HepG2 (cell line): ENCODE results near the gene ATRAID. TPM values are rescaled to one million over a fixed set of nuclear protein-coding genes. Genes with fewer than 3 reads are reported as not detected.

Source experiments
- BHLHE40 ChIP-seq: IDR thresholded peaks from 2 replicates; pipeline ENCODE4 v1.6.1; 2011; ENCODE audit warnings: low read length, improper control_type of control experiment
- CC2D1A ChIP-seq: sonication (generic); formaldehyde crosslinking; IDR thresholded peaks from 2 replicates; pipeline ENCODE4 v1.8.1; 2023; ENCODE audit warnings: mild to moderate bottlenecking, missing genetic modification reagents
- DNMT3B ChIP-seq: conservative IDR thresholded peaks from 2 replicates; pipeline ENCODE4 v1.6.1; 2016; ENCODE audit warnings: missing biosample characterization, control low read depth
- EEA1 ChIP-seq: sonication (generic); formaldehyde crosslinking; IDR thresholded peaks from 2 replicates; pipeline ENCODE4 v1.5.1; 2020; ENCODE audit warnings: mild to moderate bottlenecking, missing genetic modification reagents, borderline replicate concordance
- ETV6 ChIP-seq: sonication (generic); formaldehyde crosslinking; conservative IDR thresholded peaks from 2 replicates; pipeline ENCODE4 v1.4.0; 2020; ENCODE audit warnings: missing genetic modification reagents
- FIP1L1 ChIP-seq: fragments of 200-400 bp; formaldehyde crosslinking; IDR thresholded peaks from 2 replicates; pipeline ENCODE4 v1.6.1; 2018; ENCODE audit warnings: low read depth, mild to moderate bottlenecking, low read length, moderate library complexity, borderline replicate concordance; ENCODE audit not compliant: insufficient read depth
- GATA4 ChIP-seq: sonication (generic); IDR thresholded peaks from 2 replicates; pipeline ENCODE4 v1.6.1; 2016; ENCODE audit warnings: antibody characterized with exemption, low read depth, borderline replicate concordance
- HDAC1 ChIP-seq: sonication (generic); formaldehyde crosslinking; IDR thresholded peaks from 2 replicates; pipeline ENCODE4 v1.5.1; 2020; ENCODE audit warnings: mild to moderate bottlenecking, missing genetic modification reagents
- KDM5A ChIP-seq: fragments of 200-600 bp; sonication (generic); IDR thresholded peaks from 2 replicates; pipeline ENCODE4 v1.7.0; 2018; ENCODE audit warnings: antibody characterized with exemption, mild to moderate bottlenecking, low read length, borderline replicate concordance
- KMT2A ChIP-seq: sonication (generic); formaldehyde crosslinking; IDR thresholded peaks from 2 replicates; pipeline ENCODE4 v1.4.0; 2020; ENCODE audit warnings: missing genetic modification reagents
- MATR3 ChIP-seq: sonication (generic); formaldehyde crosslinking; IDR thresholded peaks from 2 replicates; pipeline ENCODE4 v1.4.0; 2020; ENCODE audit warnings: missing genetic modification reagents
- MYC ChIP-seq: sonication (generic); formaldehyde crosslinking; IDR thresholded peaks from 2 replicates; pipeline ENCODE4 v1.9.0; 2021; ENCODE audit warnings: missing genetic modification reagents, borderline replicate concordance
- NFE2 ChIP-seq: sonication (generic); formaldehyde crosslinking; IDR thresholded peaks from 2 replicates; pipeline ENCODE4 v1.4.0; 2020; ENCODE audit warnings: missing genetic modification reagents
- NFRKB ChIP-seq: fragments of 450-650 bp; IDR thresholded peaks from 2 replicates; pipeline ENCODE4 v1.6.1; 2017
- PPARG ChIP-seq: conservative IDR thresholded peaks from 2 replicates; pipeline ENCODE4 v1.6.1; 2016; ENCODE audit warnings: missing biosample characterization, missing genetic modification reagents
- SOX6 ChIP-seq, 2 experiments: fragments of 450-650 bp in 1 of 2; sonication (generic) in 1 of 2; formaldehyde crosslinking in 1 of 2; IDR thresholded peaks; 2 replicates each; pipeline versions ENCODE4 v1.4.0 to v1.6.1; 2017 to 2020; ENCODE audit warnings: antibody characterized with exemption in 1 of 2, mild to moderate bottlenecking in 1 of 2, missing genetic modification reagents in 1 of 2
- TBX3 ChIP-seq: fragments of 450-650 bp; IDR thresholded peaks from 2 replicates; pipeline ENCODE4 v1.6.1; 2017; ENCODE audit warnings: antibody characterized with exemption, mild to moderate bottlenecking, inconsistent platforms, borderline replicate concordance
- TCF7 ChIP-seq: sonication (generic); IDR thresholded peaks from 2 replicates; pipeline ENCODE4 v1.6.1; 2016; ENCODE audit warnings: antibody characterized with exemption, low read depth
- ZNF572 ChIP-seq: sonication (generic); formaldehyde crosslinking; IDR thresholded peaks from 2 replicates; pipeline ENCODE4 v1.5.1; 2020; ENCODE audit warnings: mild to moderate bottlenecking, missing genetic modification reagents
- ZNF883 ChIP-seq: sonication (generic); formaldehyde crosslinking; IDR thresholded peaks from 2 replicates; pipeline ENCODE4 v1.5.1; 2020; ENCODE audit warnings: mild to moderate bottlenecking, missing genetic modification reagents; ENCODE audit errors: not compliant biosample characterization
- ZZZ3 ChIP-seq: sonication (generic); formaldehyde crosslinking; IDR thresholded peaks from 2 replicates; pipeline ENCODE4 v1.4.0; 2020; ENCODE audit warnings: missing genetic modification reagents, mild to moderate bottlenecking, borderline replicate concordance
- polyA plus RNA-seq, 8 experiments: library from polyadenylated mRNA; depleted of rRNA in 3 of 8; stranded (reverse) in 7 of 8; unstranded in 1 of 8; fragments of >200 nt; fragmentation: Illumina TruSeq in 4 of 8; extraction: Trizol in 4 of 8; gene quantifications; 2 replicates each; pipeline versions ENCODE4 v1.2.1 to v1.2.3, GENCODE V29; 2011 to 2016; ENCODE audit warnings: low read depth in 4 of 8, missing spikeins in 1 of 8, mixed read lengths in 1 of 8; ENCODE audit not compliant: insufficient read depth in 1 of 8
- total RNA-seq, 5 experiments: library from RNA; depleted of rRNA; stranded (reverse); fragments of >200 nt; fragmentation: Illumina TruSeq; extraction: Trizol; gene quantifications; 2 replicates each; pipeline ENCODE4 v1.2.3, GENCODE V29; 2016; ENCODE audit warnings: low read depth in 1 of 5
- TF ChIP-seq, protein P1 (sequence below): sonication (generic); formaldehyde crosslinking; IDR thresholded peaks from 2 replicates; pipeline ENCODE4 v1.4.0; 2020; ENCODE audit warnings: missing genetic modification reagents; ENCODE audit errors: not compliant biosample characterization
- TF ChIP-seq, protein P2 (sequence below): sonication (generic); formaldehyde crosslinking; IDR thresholded peaks from 2 replicates; pipeline ENCODE4 v1.4.0; 2020; ENCODE audit warnings: mild to moderate bottlenecking, missing genetic modification reagents

The ATRAID gene
- total and polyA plus RNA-seq, 2 of the 13 experiments (the other 11 are each of a cell fraction or from before 2014, with no cell fraction given), result 207 to 382 TPM

DNA sequence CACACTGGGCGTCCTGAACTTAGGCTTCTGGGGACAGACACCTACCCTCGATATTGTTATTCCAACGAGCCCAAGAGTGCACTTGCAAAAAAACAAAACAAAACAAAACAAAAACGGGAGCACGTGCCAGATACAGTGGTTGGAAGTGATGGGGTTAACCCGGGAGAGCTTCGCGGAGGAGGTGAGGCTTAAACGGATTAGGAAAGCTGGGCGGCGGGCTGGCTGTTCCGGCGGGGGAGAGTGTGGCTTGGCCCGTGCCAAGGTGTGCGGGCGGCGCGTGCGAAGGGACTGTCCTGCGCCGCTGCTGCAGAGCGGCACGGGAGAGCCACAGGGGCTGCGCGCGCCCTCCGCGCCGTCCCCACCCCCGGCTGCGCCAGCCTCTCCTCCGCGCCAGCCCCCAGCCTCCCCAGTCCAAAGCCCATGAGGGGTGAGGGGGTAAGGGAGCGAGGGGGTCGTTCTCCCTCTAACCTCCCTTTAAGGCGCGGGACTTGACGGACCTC, 52.5 kb downstream of the ATRAID start (continued):
- 0 out of 2 replicates have a peak, but pooled peaks have one; percentile 13 for TF ChIP-seq ETV6
- peak; percentile 81 for TF ChIP-seq BHLHE40
- no peak for TF ChIP-seq CC2D1A (CRISPR knock-in tag)
- TF ChIP-seq MATR3, result no peak
- no peak for TF ChIP-seq TCF7
- TF ChIP-seq HDAC1 (CRISPR knock-in tag), result no peak
- no peak for TF ChIP-seq KDM5A
- TF ChIP-seq NFE2 (CRISPR knock-in tag), result no peak
- TF ChIP-seq, protein P1, sequence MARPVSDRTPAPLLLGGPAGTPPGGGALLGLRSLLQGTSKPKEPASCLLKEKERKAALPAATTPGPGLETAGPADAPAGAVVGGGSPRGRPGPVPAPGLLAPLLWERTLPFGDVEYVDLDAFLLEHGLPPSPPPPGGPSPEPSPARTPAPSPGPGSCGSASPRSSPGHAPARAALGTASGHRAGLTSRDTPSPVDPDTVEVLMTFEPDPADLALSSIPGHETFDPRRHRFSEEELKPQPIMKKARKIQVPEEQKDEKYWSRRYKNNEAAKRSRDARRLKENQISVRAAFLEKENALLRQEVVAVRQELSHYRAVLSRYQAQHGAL (CRISPR knock-in tag), result no peak
- TF ChIP-seq ZNF883, result peak; percentile 36
- TF ChIP-seq FIP1L1, result no peak
- no peak for TF ChIP-seq DNMT3B (CRISPR knock-in tag)
- TF ChIP-seq EEA1, result peak; percentile 66; the same call in 1 of the 2 replicates
- TF ChIP-seq KMT2A (CRISPR knock-in tag), result no peak
- no peak for TF ChIP-seq NFRKB
- TF ChIP-seq TBX3, result 0 out of 2 replicates have a peak, but pooled peaks have one; percentile 17
- TF ChIP-seq PPARG (CRISPR knock-in tag), result no peak
- TF ChIP-seq SOX6 (IDR thresholded peaks at IDR 0.05), result no peak
- no peak; the same call in 1 of the 2 replicates for TF ChIP-seq SOX6 (CRISPR knock-in tag; IDR thresholded peaks at IDR 0.05)
- no peak for TF ChIP-seq ZZZ3 (CRISPR knock-in tag)
- 0 out of 2 replicates have a peak, but pooled peaks have one; percentile 39 for TF ChIP-seq MYC (CRISPR knock-in tag)
- no peak for TF ChIP-seq ZNF572 (CRISPR knock-in tag)
- TF ChIP-seq, protein P2, sequence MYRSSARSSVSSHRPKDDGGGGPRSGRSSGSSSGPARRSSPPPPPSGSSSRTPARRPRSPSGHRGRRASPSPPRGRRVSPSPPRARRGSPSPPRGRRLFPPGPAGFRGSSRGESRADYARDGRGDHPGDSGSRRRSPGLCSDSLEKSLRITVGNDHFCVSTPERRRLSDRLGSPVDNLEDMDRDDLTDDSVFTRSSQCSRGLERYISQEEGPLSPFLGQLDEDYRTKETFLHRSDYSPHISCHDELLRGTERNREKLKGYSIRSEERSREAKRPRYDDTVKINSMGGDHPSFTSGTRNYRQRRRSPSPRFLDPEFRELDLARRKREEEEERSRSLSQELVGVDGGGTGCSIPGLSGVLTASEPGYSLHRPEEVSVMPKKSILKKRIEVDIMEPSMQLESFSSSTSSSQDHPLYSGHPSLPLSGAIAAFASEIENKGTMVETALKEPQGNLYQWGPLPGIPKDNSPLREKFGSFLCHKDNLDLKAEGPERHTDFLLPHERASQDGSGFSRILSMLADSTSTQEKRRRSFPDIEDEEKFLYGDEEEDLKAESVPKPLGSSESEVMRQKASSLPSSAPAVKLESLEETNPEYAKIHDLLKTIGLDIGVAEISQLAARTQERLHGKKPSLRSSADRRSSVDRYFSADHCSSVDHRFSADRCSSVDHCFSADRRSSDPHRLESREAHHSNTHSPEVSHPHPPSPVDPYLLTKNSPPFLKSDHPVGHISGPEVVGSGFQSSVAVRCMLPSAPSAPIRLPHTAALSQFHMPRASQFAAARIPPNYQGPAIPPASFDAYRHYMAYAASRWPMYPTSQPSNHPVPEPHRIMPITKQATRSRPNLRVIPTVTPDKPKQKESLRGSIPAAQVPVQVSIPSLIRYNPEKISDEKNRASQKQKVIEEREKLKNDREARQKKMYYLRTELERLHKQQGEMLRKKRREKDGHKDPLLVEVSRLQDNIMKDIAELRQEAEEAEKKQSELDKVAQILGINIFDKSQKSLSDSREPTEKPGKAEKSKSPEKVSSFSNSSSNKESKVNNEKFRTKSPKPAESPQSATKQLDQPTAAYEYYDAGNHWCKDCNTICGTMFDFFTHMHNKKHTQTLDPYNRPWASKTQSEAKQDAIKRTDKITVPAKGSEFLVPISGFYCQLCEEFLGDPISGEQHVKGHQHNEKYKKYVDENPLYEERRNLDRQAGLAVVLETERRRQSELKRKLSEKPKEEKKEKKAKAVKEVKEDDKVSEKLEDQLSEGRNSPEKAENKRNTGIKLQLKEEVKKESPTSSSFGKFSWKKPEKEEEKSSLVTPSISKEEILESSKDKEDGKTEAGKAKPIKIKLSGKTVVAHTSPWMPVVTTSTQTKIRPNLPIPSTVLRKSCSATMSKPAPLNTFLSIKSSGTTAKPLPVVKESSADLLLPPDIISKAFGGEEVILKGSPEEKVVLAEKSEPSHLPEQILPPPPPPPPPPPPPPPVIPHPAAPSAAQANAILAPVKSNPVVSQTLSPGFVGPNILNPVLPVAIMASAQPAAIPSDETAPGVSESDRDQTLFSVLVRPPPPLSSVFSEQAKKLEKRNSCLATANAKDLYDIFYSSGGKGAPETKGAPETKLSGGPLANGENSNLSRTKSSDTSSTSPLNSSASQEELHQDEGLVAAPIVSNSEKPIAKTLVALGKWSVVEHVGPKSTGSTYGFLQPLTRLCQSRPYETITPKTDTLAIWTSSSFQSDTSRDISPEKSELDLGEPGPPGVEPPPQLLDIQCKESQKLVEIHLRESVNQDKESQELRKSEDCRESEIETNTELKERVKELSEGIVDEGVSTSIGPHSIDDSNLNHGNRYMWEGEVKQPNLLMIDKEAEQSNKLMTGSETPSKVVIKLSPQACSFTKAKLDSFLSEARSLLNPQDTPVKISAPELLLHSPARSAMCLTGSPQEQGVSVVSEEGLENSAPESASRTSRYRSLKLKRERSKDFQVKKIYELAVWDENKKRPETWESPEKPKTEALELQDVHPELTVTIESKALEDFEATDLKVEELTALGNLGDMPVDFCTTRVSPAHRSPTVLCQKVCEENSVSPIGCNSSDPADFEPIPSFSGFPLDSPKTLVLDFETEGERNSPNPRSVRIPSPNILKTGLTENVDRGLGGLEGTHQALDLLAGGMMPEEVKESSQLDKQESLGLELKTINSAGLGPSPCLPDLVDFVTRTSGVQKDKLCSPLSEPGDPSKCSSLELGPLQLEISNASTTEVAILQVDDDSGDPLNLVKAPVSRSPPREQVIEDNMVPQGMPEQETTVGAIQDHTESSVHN (CRISPR knock-in tag), result no peak
- TF ChIP-seq GATA4, result no peak
